ENCODE results near the gene HP1BP3.

DNA sequence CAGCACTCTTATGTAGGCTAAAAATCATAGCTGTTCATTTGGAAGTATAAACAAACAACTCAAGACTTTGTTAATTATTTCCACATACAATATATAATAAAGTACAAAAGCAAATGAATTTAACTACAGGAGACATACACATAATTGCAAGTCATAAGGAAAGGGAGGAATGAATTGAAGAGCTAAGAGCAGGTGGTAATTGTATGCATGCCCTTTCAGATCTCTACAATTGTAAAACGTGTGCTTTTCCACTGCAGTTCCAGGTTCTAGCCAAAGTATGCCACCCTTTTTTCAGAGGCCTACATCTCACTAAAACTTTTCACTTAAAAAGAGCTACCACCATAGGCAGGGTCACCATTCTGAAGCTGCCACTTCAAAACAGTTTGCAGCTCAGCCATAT, 42.8 kb upstream of the HP1BP3 start:
- TF ChIP-seq, protein P1, sequence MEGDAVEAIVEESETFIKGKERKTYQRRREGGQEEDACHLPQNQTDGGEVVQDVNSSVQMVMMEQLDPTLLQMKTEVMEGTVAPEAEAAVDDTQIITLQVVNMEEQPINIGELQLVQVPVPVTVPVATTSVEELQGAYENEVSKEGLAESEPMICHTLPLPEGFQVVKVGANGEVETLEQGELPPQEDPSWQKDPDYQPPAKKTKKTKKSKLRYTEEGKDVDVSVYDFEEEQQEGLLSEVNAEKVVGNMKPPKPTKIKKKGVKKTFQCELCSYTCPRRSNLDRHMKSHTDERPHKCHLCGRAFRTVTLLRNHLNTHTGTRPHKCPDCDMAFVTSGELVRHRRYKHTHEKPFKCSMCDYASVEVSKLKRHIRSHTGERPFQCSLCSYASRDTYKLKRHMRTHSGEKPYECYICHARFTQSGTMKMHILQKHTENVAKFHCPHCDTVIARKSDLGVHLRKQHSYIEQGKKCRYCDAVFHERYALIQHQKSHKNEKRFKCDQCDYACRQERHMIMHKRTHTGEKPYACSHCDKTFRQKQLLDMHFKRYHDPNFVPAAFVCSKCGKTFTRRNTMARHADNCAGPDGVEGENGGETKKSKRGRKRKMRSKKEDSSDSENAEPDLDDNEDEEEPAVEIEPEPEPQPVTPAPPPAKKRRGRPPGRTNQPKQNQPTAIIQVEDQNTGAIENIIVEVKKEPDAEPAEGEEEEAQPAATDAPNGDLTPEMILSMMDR (IDR thresholded peaks at IDR 0.05) = no peak
- no peak for TF ChIP-seq POLR2A (IDR thresholded peaks at IDR 0.05; ENCODE audit: low read depth)
- no peak for TF ChIP-seq EP300 (IDR thresholded peaks at IDR 0.05)
